ENCODE results near the gene ZBTB20. TPM values are rescaled to one million over a fixed set of nuclear protein-coding genes. Genes with fewer than 3 reads are reported as not detected.

The ZBTB20 gene
- total and polyA plus RNA-seq, 4 donors, result 0.74 to 77.1 (median 27.9) TPM

DNA sequence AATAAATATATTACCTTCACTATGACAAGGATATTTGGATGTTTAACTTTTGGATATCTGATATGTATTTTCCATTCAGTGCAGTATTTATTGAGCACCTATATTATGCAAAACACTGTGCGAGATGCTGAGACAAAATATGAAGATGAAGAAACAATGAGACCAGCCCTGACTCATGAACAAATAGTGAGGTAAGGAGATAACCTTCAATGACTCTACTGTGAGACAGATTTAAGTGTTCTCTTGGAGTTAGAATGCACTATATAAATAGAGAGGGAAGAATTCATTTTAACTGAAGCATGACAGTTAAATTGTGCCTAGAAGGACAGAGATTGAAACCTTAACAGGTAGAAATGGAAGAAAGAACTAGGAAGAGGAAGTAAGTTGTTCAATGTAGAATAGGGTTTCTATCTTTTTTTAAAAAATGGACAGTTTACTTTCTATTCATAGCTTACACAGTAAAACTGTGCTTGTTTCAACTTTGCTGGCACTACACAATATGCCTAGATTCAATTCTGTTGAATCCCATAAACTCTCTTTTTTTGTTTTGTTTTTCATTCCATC, 124.2 kb downstream of the ZBTB20 start:
- no peak overlapping the region for H3K4me3 ChIP-seq

DNA sequence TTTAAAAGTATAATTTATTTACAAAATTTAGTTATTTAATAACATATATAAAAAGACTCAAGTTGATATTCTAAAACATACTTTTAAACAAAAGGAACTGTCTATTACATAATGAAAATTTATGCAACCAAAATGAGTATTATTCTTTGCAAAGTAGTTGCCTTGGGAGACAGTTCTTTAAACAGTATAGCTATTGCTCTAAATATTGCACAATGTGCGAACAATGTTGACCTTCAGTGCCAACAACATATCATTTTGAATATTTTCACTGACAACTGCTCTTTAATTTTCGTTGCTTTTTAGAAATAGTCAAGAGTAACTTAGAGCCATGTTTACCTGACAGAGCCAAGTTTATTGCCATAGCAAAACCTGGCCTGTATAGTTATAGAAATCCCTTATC, 124.9 kb downstream of the ZBTB20 start:
- Histone ChIP-seq H3K27me3 (ENCODE audit: control insufficient read depth in 3 of 3, insufficient read depth in 3 of 3, low read length in 2 of 3) (no peaks in the 10 kb centered on the region), H3K4me1 (ENCODE audit: control insufficient read depth in 5 of 5, insufficient read depth in 5 of 5, low read length in 5 of 5) (peaks cover 0 to 4% (median 0%) of the 10 kb centered on the region in 5 donors), H3K9me3 (ENCODE audit: control insufficient read depth in 4 of 4, insufficient read depth in 3 of 4, low read length in 3 of 4) (no peaks in the 10 kb centered on the region), H3K9ac (ENCODE audit: insufficient read depth in 1 of 2, low read length in 2 of 2) (no peak overlapping the region), H3K4me3 (no peak overlapping the region), H3K27ac (ENCODE audit: low read depth in 1 of 2, low read length in 1 of 2) (no peak overlapping the region), H3K36me3 (ENCODE audit: control insufficient read depth in 4 of 4, insufficient read depth in 4 of 4, low read length in 4 of 4) (peaks cover 0 to 2% (median 0%) of the 10 kb centered on the region in 4 donors)
- TF ChIP-seq, protein P1, sequence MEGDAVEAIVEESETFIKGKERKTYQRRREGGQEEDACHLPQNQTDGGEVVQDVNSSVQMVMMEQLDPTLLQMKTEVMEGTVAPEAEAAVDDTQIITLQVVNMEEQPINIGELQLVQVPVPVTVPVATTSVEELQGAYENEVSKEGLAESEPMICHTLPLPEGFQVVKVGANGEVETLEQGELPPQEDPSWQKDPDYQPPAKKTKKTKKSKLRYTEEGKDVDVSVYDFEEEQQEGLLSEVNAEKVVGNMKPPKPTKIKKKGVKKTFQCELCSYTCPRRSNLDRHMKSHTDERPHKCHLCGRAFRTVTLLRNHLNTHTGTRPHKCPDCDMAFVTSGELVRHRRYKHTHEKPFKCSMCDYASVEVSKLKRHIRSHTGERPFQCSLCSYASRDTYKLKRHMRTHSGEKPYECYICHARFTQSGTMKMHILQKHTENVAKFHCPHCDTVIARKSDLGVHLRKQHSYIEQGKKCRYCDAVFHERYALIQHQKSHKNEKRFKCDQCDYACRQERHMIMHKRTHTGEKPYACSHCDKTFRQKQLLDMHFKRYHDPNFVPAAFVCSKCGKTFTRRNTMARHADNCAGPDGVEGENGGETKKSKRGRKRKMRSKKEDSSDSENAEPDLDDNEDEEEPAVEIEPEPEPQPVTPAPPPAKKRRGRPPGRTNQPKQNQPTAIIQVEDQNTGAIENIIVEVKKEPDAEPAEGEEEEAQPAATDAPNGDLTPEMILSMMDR (IDR thresholded peaks at IDR 0.05; ENCODE audit: control extremely low read depth, extremely low read depth), result no peak
- no peak for ATAC-seq (ENCODE audit: insufficient read depth, low FRiP score)
- WGBS, 2 donors, result 58 to 60% methylated on average over 2 of the region's 2 CpGs
- DNase-seq, result peak; percentile 10 to 59 (median 54)

More for the DNA sequence above, 124.2 kb downstream of the ZBTB20 start:
- DNase-seq, result no peak
- peaks cover 0 to 4% (median 0%) of the 10 kb centered on the region in 5 donors for H3K4me1 ChIP-seq (ENCODE audit: control insufficient read depth in 5 of 5, insufficient read depth in 5 of 5, low read length in 5 of 5)
- H3K27ac ChIP-seq (ENCODE audit: low read depth in 1 of 2, low read length in 1 of 2), result no peak overlapping the region
- 85 to 94% methylated on average over 1 of the region's 1 CpG for WGBS, 2 donors
- H3K9ac ChIP-seq (ENCODE audit: insufficient read depth in 1 of 2, low read length in 2 of 2), result no peak overlapping the region
- no peak for ATAC-seq (ENCODE audit: insufficient read depth, low FRiP score)
- H3K36me3 ChIP-seq (ENCODE audit: control insufficient read depth in 4 of 4, insufficient read depth in 4 of 4, low read length in 4 of 4), result peaks cover 0 to 2% (median 0%) of the 10 kb centered on the region in 4 donors
- TF ChIP-seq, protein P1 (IDR thresholded peaks at IDR 0.05; ENCODE audit: control extremely low read depth, extremely low read depth), result no peak
- H3K9me3 ChIP-seq (ENCODE audit: control insufficient read depth in 4 of 4, insufficient read depth in 3 of 4, low read length in 3 of 4), result no peaks in the 10 kb centered on the region
- H3K27me3 ChIP-seq (ENCODE audit: control insufficient read depth in 3 of 3, insufficient read depth in 3 of 3, low read length in 2 of 3), result no peaks in the 10 kb centered on the region

DNA sequence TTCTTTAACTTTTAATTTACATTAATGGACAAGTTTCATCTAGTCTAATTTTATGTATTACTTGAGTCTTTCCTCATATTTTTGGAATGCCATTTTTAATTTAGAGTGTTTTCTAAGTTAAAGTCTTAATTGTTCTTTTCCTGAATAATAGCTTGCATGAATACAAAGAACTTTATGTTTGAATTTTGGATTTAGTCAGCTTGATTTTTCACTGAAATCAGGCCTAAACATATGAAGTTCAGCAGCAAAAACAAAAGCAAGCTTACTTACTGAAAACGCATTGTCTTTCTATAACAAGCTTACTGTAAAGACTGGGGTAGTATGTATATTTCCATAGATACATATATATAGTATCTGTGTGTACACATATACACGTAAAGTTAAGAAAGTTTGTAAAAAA, 126.0 kb downstream of the ZBTB20 start:
- WGBS, 2 donors, result 97 to 98% methylated on average over 2 of the region's 2 CpGs
- Histone ChIP-seq H3K9me3 (ENCODE audit: control insufficient read depth in 4 of 4, insufficient read depth in 3 of 4, low read length in 3 of 4) (peaks cover 0 to 2% (median 0%) of the 10 kb centered on the region in 4 donors), H3K27me3 (ENCODE audit: control insufficient read depth in 3 of 3, insufficient read depth in 3 of 3, low read length in 2 of 3) (no peaks in the 10 kb centered on the region), H3K4me1 (ENCODE audit: control insufficient read depth in 5 of 5, insufficient read depth in 5 of 5, low read length in 5 of 5) (peaks cover 0 to 4% (median 0%) of the 10 kb centered on the region in 5 donors), H3K36me3 (ENCODE audit: control insufficient read depth in 4 of 4, insufficient read depth in 4 of 4, low read length in 4 of 4) (peaks cover 0 to 2% (median 0%) of the 10 kb centered on the region in 4 donors), H3K4me3 (no peak overlapping the region), H3K27ac (ENCODE audit: low read depth in 1 of 2, low read length in 1 of 2) (no peak overlapping the region), H3K9ac (ENCODE audit: insufficient read depth in 1 of 2, low read length in 2 of 2) (no peak overlapping the region)
- ATAC-seq (ENCODE audit: insufficient read depth, low FRiP score), result no peak
- TF ChIP-seq, protein P1 (IDR thresholded peaks at IDR 0.05; ENCODE audit: control extremely low read depth, extremely low read depth), result no peak
- DNase-seq, result no peak
